ENCODE data around the gene LRRC4.

Gene LRRC4

GRCh38 chr7:128030654-128031611 is at the start of gene LRRC4:
TSS of gene LRRC4 (minus strand) at chr7:128031437. CDS start at chr7:128030640, 797 bp downstream.
- DNase-seq (ENCODE audit: low read depth) = no peak

- DNase-seq (ENCODE audit: low read depth) = no peak
Observed at GRCh38 chr7:128080169-128080568, 48.9 kb upstream of the LRRC4 start.

- DNase-seq (ENCODE audit: low read depth) = no peak
Observed at GRCh38 chr7:128078309-128078708, 47.1 kb upstream of the LRRC4 start.

GRCh38 chr7:128076796-128077271 is 45.6 kb upstream of the LRRC4 start:
- DNase-seq (ENCODE audit: low read depth) = no peak

GRCh38 chr7:128076196-128076795 is 45.1 kb upstream of the LRRC4 start:
- DNase-seq (ENCODE audit: low read depth) = no peak

GRCh38 chr7:128075242-128076095 is 44.2 kb upstream of the LRRC4 start:
- no peak for DNase-seq (ENCODE audit: low read depth)

GRCh38 chr7:128074736-128075135 is 43.5 kb upstream of the LRRC4 start:
- no peak for DNase-seq (ENCODE audit: low read depth)

GRCh38 chr7:128074336-128074735 is 43.1 kb upstream of the LRRC4 start:
- DNase-seq (ENCODE audit: low read depth) = no peak

GRCh38 chr7:128073671-128074310 is 42.6 kb upstream of the LRRC4 start:
- DNase-seq (ENCODE audit: low read depth) = no peak

- no peak for DNase-seq (ENCODE audit: low read depth)
Observed at GRCh38 chr7:128071801-128072200, 40.6 kb upstream of the LRRC4 start.

- no peak for DNase-seq (ENCODE audit: low read depth)
Observed at GRCh38 chr7:128071376-128071775, 40.1 kb upstream of the LRRC4 start.

- no peak for DNase-seq (ENCODE audit: low read depth)
Observed at GRCh38 chr7:128069373-128070364, 38.4 kb upstream of the LRRC4 start.

GRCh38 chr7:128068785-128069184 is 37.5 kb upstream of the LRRC4 start:
- no peak for DNase-seq (ENCODE audit: low read depth)

- no peak for DNase-seq (ENCODE audit: low read depth)
Observed at GRCh38 chr7:128067983-128068382, 36.7 kb upstream of the LRRC4 start.

- DNase-seq (ENCODE audit: low read depth) = no peak
Observed at GRCh38 chr7:128066858-128067257, 35.6 kb upstream of the LRRC4 start.

- DNase-seq (ENCODE audit: low read depth) = no peak
Observed at GRCh38 chr7:128066395-128066794, 35.2 kb upstream of the LRRC4 start.

- no peak for DNase-seq (ENCODE audit: low read depth)
Observed at GRCh38 chr7:128065872-128066271, 34.6 kb upstream of the LRRC4 start.

- no peak for DNase-seq (ENCODE audit: low read depth)
Observed at GRCh38 chr7:128063088-128063487, 31.9 kb upstream of the LRRC4 start.

- no peak for DNase-seq (ENCODE audit: low read depth)
Observed at GRCh38 chr7:128060018-128060417, 28.8 kb upstream of the LRRC4 start.

Measured in GM04503 (cell line).